NCI-H748 (cell line): ENCODE data around the gene RASA3.
"Not testable (repeated sequence)": the region's sequence is repeated elsewhere in the genome, so short reads cannot be mapped to it uniquely, and the experiment has no call there.

Experiments used
- DNase-seq: peaks from one replicate; lab custom pipeline; 2025; ENCODE audit not compliant: unreplicated experiment; lab: John Stamatoyannopoulos, UW

Gene RASA3

DNA sequence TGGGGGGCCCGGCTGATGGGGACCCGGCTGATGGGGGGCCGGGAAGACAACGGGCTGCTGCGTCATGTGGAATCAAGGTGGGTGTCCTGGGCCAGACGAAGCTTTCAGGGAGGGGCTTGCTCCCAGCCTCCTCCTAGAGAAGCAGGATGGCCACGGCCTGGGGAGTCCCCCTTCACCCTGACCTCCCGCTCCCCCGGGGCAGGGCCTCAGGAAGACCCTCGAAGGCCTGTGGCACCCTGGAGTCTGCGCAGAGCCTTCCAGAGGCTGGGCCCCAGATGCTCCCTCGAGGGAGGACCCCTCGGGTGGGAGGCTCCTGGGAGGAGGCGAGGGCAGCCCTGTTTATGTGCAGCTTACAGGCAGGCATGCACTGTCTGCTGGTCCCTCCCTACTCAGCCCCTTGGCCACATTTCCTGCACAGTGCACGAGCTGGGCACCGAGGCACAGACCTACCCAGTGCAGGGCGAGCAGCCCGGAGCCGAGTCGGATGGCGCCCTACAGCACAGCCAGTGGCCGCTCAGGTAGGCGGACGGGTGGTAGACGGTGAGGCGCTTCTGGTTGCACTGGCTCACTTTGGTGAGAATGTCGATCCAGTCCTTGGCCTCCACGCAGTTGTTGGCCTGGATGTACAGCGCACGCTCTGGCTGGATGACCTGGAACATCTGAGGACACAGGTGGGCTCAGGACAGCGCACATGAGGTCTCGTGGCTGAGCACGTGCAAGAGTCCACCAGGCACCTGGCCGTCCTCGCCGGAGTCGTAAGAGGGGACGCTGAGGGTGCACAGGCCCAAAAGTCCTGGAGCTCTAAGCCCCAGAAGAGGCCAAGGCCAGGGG lies 136.1 kb downstream of the RASA3 start:
- DNase-seq: no peak

- no peak for DNase-seq
Observed at GRCh38 chr13:113995051-113995601, 137.3 kb downstream of the RASA3 start.

GRCh38 chr13:113992276-113993005 lies 140.0 kb downstream of the RASA3 start:
- DNase-seq: no peak

DNA sequence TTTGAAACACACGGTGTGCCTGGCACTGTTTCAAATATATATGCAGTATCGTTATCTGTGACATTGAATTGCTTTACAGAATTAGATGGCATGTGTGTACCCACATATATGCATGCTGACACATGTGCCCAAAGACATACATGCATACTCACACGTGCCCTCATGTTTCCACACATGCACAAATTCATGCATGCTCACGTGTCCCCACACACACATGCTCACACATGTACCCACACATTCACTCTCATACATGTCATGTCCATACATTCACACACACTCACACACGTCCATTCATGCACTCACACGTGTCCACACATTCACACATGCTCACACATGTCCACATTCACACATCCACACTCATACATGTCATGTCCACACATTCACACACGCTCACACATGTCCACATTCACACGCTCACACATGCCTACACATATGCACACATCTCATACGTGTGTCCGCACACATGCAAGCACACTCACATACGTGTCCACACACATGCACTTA lies 140.7 kb downstream of the RASA3 start:
- no peak for DNase-seq

DNA sequence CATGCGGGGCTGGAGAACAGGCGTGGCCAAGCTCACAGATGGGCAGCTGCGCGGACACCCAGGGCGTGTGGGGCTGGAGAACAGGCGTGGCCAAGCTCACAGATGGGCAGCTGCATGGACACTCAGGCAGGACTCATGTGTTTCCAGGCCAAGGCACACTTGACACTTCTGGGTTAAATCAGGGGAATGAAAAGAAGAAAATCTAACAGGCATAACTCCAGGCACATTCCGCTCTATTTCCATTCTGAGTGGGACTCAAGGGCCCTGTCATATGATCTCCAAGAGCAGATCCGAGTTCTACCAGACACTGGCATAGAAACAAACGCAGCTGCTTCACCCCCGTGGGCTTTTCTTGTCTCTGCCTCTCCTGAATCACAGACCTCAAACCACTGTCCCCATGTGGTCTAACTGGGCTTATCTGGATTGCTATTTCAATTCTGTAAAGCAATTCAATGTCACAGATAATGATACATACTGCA lies 141.2 kb downstream of the RASA3 start:
- no peak for DNase-seq

DNA sequence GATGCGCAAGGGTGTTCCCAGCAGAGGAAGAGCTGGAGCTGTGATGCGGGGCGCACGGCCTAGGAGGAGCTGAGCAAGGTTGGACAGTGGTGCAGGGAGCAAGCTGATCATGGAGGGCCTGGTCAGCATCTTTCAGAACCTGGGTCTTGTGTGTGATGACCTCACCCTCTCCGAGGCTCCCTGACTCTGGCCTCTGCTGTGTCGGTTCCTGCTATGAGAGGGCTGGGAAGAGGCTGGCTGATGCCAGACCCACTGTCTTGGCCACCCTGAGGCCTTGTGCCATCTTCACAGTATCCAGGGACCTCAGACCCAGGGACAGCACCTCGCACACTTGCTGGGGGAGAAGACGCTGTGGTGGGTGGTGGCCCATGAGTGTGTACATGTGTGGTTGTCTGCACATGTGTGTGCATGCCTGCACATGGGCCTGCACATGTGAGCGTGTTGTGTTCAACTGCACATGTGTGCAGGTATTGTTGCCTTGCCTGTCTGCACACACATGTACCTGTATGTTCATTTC lies 142.0 kb downstream of the RASA3 start:
- no peak for DNase-seq

GRCh38 chr13:113989585-113990300 lies 142.7 kb downstream of the RASA3 start:
- DNase-seq: no peak

GRCh38 chr13:113988859-113989258 lies 143.6 kb downstream of the RASA3 start:
- DNase-seq: not testable (repeated sequence)

DNA sequence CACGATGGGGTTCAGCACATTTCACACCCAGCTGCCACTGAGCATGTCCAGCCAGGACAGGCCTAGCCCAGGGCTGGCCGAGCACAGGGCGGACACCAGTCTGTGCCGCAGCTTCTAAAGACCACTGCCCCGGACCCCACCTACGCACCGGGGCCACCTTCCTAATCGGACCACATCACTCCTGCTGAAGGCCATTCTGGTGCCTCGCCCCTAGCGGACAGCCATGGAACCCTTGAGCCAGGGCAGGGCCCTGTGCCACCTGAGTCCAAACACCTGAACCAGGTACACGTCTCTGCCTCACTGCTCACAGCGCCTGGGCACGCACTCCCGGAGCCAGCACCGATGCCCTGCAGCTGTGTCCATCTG lies 150.1 kb downstream of the RASA3 start:
- DNase-seq: no peak

- DNase-seq: peak; percentile 53
Observed at GRCh38 chr13:113981611-113982295, 150.7 kb downstream of the RASA3 start.

DNA sequence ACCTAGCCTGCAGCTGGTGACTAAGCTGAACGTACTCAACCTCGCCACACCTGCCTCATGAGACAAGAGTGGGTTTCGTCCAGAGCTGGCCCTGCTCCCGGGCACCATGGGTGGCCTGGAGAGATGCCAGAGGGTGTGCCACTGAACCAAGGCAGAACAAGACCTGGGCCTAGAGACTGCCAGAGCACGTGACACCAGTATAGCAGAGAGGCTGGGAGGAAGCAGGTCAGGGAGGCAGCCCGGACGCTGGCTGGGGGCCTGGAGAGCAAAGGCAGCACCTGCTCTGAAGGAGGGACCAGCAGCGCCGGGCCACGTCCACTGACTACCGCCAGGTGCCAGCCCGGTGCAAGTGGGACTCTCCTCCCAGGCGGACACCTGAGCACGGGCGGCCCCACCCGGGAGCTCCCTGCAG lies 151.2 kb downstream of the RASA3 start:
- DNase-seq: peak; percentile 99

DNA sequence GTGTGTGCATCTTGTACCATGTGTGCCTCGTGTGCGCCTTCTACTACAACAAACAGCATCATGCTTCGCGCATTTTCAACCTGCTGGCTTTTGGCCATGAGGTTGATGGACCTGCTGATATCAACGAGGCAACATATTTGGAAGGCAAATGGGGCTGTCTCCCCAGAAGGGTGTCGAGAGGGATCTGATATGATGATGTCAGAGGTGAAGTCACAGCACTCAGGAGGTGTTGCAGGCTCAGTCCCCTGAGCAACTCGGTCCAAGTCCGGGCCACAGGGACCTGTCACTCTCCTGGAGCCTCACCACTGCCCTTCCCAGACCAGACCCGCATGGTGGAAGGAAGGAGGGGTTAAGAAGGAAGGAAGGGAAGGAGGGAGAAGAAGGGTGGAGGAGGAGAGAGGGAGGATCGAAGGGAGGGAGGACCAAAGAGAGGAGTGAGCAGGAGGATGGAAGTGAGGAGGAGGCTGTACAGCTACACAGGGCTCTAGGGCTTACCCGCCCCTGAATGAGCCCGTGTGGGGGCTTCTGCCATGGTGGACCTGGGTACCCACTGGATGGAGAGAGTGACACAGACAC lies 151.8 kb downstream of the RASA3 start:
- peak; percentile 38 for DNase-seq

GRCh38 chr13:113979791-113980471 lies 152.5 kb downstream of the RASA3 start:
- no peak for DNase-seq

DNA sequence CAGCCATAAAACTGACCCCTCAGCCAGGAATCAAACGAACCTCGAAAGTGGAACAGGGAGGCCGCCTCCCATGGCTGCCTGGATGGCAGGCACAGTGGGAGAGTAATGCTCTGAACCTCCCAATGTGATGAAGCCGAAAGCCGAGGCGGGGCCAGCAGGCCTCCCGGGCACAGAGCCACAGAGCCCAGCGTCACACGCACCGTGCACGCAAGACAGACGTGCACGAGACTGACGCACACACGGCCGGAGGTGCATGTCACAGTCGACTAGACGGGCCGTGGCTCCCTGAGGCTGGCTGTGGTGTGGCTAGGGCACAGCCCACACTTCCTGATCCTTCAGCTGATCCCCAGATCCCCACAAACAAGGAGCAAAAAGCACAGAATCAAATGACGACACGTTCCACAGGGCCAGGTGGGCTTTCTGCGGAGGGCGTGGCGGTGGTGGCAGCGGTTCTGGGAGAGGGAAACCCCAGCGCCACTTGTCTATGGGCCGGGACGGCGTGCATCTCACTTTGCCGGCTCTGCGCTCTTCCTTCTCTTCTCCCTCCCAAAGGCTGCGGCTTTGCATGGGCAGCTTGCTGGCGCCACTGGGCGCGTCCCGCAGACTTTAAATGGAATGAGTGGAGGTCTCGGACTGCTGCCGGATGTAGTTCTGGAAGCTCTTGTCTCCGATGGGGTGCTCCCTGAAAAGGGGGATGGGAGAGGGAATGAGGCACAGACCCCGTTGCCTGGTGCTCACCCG lies 153.5 kb downstream of the RASA3 start:
- no peak for DNase-seq

- DNase-seq: no peak
Observed at GRCh38 chr13:113977976-113978375, 154.4 kb downstream of the RASA3 start.

DNA sequence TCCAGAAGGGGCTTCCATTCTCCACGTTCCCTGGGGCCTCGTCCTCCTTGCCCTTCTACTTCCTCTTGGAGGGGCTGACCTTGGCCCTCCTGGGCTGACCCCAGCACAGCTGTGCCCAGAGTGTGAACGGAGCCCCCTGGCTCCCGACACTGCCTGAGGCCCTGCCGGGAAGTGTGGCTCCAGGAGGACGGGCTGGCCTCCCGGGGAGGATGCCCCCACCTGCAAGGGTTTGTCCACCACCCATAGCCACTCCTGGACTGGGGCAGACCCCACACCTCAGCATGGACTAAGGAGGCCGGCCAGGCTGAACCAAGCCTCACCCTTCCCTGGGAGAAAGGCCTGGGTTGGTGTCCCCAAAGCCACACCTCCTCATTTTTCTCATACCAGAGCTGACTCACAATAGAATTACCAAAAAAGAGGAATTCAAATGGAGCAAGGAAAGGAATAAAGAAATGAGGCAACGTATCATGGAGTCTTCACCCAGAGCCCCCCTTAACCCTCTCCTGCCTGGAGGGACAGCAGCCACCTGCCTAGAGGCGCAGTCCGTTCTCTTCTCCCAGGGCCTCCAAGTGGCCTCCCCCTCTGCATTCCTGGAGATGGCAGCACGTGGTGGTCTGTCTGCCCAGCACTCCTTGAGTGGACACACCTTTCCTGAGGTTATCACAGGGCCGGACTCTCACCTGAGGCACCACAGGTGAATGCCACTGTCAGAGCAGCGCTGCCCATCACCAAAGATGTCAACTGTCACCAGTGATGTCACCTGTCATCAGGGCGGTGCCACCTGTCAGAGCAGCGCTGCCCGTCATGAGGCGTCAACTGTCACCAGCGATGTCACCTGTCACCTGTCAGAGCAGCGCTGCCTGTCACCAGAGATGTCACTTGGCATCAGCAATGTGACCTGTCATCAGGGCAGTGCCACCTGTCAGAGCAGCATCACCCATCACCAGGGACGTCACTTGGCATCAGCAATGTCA lies 155.4 kb downstream of the RASA3 start:
- DNase-seq: no peak

DNA sequence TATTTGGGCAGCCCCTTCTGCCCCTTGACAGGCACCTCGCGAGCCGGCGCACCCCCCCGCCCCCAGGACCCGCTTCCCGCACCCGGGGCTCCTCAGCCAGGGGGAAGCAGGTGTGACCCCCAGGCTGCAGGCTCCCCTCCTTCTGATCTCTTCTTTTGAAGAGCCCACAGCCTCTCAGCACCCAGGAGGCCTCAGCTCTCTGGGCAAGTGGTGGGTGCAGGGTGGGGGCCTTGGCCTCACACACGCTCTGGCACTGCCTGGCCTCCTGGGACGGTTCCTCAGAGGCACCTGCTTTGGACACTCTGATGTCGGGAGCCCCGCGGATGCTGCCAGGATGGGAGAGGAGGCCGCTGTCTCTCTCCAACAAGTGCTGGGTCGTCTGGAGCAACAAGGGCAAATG lies 157.0 kb downstream of the RASA3 start:
- no peak for DNase-seq
